ENCODE results near the gene STAT6. TPM values are rescaled to one million over a fixed set of nuclear protein-coding genes. Genes with fewer than 3 reads are reported as not detected.
A peak's percentile ranks its signal among the peaks of the same experiment; 100 is the strongest.

The STAT6 gene
- total and polyA plus RNA-seq, 2 donors (not counting 1 experiment from before 2014, with no cell fraction given) = 544 to 736 TPM

DNA sequence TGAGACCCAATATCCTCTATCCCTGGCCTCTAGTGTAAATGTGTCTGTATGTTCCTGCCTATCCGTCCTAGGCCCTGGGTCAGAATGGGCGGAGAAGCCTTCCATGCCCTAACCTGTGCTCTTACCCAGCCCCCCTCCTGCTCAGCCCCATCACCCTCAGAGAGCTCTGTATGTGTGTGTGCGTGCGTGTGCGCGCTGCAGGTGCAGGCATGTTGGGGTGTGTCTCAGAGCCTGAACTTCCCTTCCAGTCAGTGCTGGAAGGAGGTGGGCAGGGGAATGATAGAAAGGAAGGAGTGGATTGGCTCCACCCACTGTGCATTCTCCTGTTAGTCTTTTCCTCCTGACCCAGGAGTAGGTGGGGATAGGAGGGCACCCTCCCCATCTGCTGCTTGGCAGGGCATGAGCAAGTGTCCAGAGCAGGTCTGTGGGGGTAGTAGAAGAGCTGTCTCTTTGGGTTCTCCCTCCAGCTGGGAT, 15.0 kb downstream of the STAT6 start:
- ChIA-PET POLR2A (interaction anchor here (0.6 to 1.7 kb wide), 3 partner anchors 14 to 887 kb away, joined by 4 to 6 read pairs (median 6); partner anchors contain the start of gene STAT6), CTCF (interaction anchor here (0.6 to 18.5 kb wide), 5 partner anchors 10 to 403 kb away, joined by 3 to 406 read pairs (median 4); partner anchors contain the start of genes NEMP1 and STAT6)
- peaks cover 13% of the 10 kb centered on the region for H3K79me2 ChIP-seq (ENCODE audit: control insufficient read depth, insufficient read depth, low read length)
- Mint-ChIP-seq H3K4me1 (peaks cover 50% of the 10 kb centered on the region), H3K4me3 (no peak overlapping the region), H3K27me3 (no peaks in the 10 kb centered on the region), H3K9me3 (ENCODE audit: insufficient read depth) (no peaks in the 10 kb centered on the region), H3K27ac (peak overlapping the region; percentile 68)
- H3K4me2 ChIP-seq (replicated peaks; ENCODE audit: low read depth, low read length, poor library complexity, severe bottlenecking) = no peak overlapping the region
- no peak for ATAC-seq (ENCODE audit: low read depth)
- H2AFZ ChIP-seq (ENCODE audit: insufficient read depth, low read depth, low read length, poor library complexity, severe bottlenecking) = no peak overlapping the region
- WGBS (ENCODE audit: insufficient coverage) = 95% methylated on average over 4 of the region's 6 CpGs
- H3K9ac ChIP-seq (ENCODE audit: low read length) = no peak overlapping the region
- TF ChIP-seq EZH2 (IDR thresholded peaks at IDR 0.05; ENCODE audit: borderline replicate concordance, insufficient read depth, low read depth, low read length, poor library complexity, severe bottlenecking) = no peak
- TF ChIP-seq, protein P1, sequence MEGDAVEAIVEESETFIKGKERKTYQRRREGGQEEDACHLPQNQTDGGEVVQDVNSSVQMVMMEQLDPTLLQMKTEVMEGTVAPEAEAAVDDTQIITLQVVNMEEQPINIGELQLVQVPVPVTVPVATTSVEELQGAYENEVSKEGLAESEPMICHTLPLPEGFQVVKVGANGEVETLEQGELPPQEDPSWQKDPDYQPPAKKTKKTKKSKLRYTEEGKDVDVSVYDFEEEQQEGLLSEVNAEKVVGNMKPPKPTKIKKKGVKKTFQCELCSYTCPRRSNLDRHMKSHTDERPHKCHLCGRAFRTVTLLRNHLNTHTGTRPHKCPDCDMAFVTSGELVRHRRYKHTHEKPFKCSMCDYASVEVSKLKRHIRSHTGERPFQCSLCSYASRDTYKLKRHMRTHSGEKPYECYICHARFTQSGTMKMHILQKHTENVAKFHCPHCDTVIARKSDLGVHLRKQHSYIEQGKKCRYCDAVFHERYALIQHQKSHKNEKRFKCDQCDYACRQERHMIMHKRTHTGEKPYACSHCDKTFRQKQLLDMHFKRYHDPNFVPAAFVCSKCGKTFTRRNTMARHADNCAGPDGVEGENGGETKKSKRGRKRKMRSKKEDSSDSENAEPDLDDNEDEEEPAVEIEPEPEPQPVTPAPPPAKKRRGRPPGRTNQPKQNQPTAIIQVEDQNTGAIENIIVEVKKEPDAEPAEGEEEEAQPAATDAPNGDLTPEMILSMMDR (IDR thresholded peaks at IDR 0.05) = no peak
- H3K4me3 ChIP-seq (ENCODE audit: control extremely low read depth in 1 of 5, extremely low read depth in 1 of 5, insufficient read depth in 1 of 5, low read depth in 2 of 5, low read length in 4 of 5) = no peak overlapping the region
- peak overlapping the region in 1 of 2 donors; percentile 13 for H3K27ac ChIP-seq (ENCODE audit: low read length in 2 of 2)
- no peaks in the 10 kb centered on the region for H3K9me3 ChIP-seq (ENCODE audit: control extremely low read depth in 1 of 3, control insufficient read depth in 2 of 3, insufficient read depth in 1 of 3, low read length in 2 of 3)
- peak; percentile 16 for DNase-seq
- H3K36me3 ChIP-seq (replicated peaks in 1 of 2; ENCODE audit: control extremely low read depth in 1 of 2, control insufficient read depth in 1 of 2, extremely low read depth in 1 of 2, insufficient read depth in 2 of 2, low read length in 1 of 2) = peaks cover 2 to 70% of the 10 kb centered on the region in 2 experiments
- H4K20me1 ChIP-seq (ENCODE audit: control insufficient read depth, insufficient read depth, low read length, poor library complexity, severe bottlenecking) = peaks cover 40% of the 10 kb centered on the region
- intact Hi-C loops (cut with micrococcal nuclease) = no loop called here
- no peaks in the 10 kb centered on the region for H3K27me3 ChIP-seq (replicated peaks in 1 of 4; ENCODE audit: control extremely low read depth in 1 of 4, control insufficient read depth in 3 of 4, insufficient read depth in 4 of 4, low read length in 3 of 4)
- H3K4me1 ChIP-seq (ENCODE audit: control insufficient read depth in 2 of 2, insufficient read depth in 2 of 2, low read length in 2 of 2) = peaks cover 19 to 23% of the 10 kb centered on the region in 2 donors

DNA sequence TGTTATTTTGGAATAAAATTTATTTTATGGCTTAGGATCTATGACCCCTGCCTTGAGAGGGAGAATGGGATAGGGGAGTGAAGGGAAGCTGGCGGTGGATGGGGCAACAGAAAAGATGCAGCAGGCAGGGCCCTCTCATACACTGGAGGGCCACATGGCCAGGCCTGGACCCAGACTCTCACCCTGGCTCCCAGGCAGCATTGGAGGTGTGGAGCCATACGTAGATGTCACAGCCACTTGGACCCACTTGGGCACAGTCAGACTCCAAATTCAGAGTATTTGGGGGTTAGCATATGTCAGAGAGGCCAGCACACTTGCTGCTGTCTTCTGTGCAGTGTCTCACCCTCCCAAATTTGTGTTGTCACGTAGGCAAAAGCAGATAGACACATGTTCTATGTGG, 15.7 kb downstream of the STAT6 start:
- POLR2A ChIA-PET = interaction anchor here (1.6 to 1.7 kb wide), 2 partner anchors 14 to 16 kb away, joined by 4 to 6 read pairs; partner anchors contain the start of gene STAT6
- no peaks in the 10 kb centered on the region for H3K27me3 ChIP-seq (replicated peaks in 1 of 4; ENCODE audit: control extremely low read depth in 1 of 4, control insufficient read depth in 3 of 4, insufficient read depth in 4 of 4, low read length in 3 of 4)
- intact Hi-C loops (cut with micrococcal nuclease) = no loop called here
- DNase-seq (no peak), ATAC-seq (ENCODE audit: low read depth) (no peak)
- H2AFZ ChIP-seq (ENCODE audit: insufficient read depth, low read depth, low read length, poor library complexity, severe bottlenecking) = no peak overlapping the region
- CTCF ChIA-PET = interaction anchor here (15.0 to 18.5 kb wide), 2 partner anchors 11 to 21 kb away, joined by 246 to 406 read pairs; partner anchors contain the start of genes NEMP1 and STAT6
- H3K79me2 ChIP-seq (ENCODE audit: control insufficient read depth, insufficient read depth, low read length) = peaks cover 17% of the 10 kb centered on the region
- Mint-ChIP-seq H3K4me3 (peak overlapping the region; percentile 32), H3K27me3 (no peaks in the 10 kb centered on the region), H3K4me1 (peaks cover 56% of the 10 kb centered on the region), H3K9me3 (ENCODE audit: insufficient read depth) (no peaks in the 10 kb centered on the region), H3K27ac (peak overlapping the region; percentile 68)
- H3K36me3 ChIP-seq (replicated peaks in 1 of 2; ENCODE audit: control extremely low read depth in 1 of 2, control insufficient read depth in 1 of 2, extremely low read depth in 1 of 2, insufficient read depth in 2 of 2, low read length in 1 of 2) = peaks cover 2 to 66% of the 10 kb centered on the region in 2 experiments
- no peak overlapping the region for H3K9ac ChIP-seq (ENCODE audit: low read length)
- no peak for TF ChIP-seq EZH2 (IDR thresholded peaks at IDR 0.05; ENCODE audit: borderline replicate concordance, insufficient read depth, low read depth, low read length, poor library complexity, severe bottlenecking)
- TF ChIP-seq, protein P1 (IDR thresholded peaks at IDR 0.05) = no peak
- H4K20me1 ChIP-seq (ENCODE audit: control insufficient read depth, insufficient read depth, low read length, poor library complexity, severe bottlenecking) = peaks cover 40% of the 10 kb centered on the region
- H3K4me2 ChIP-seq (replicated peaks; ENCODE audit: low read depth, low read length, poor library complexity, severe bottlenecking) = no peak overlapping the region
- H3K4me1 ChIP-seq (ENCODE audit: control insufficient read depth in 2 of 2, insufficient read depth in 2 of 2, low read length in 2 of 2) = peaks cover 19 to 28% of the 10 kb centered on the region in 2 donors
- 87% methylated on average over 3 of the region's 3 CpGs for WGBS (ENCODE audit: insufficient coverage)
- H3K27ac ChIP-seq (ENCODE audit: low read length in 2 of 2) = peak overlapping the region in 1 of 2 donors; percentile 82
- no peak overlapping the region for H3K4me3 ChIP-seq (ENCODE audit: control extremely low read depth in 1 of 5, extremely low read depth in 1 of 5, insufficient read depth in 1 of 5, low read depth in 2 of 5, low read length in 4 of 5)
- H3K9me3 ChIP-seq (ENCODE audit: control extremely low read depth in 1 of 3, control insufficient read depth in 2 of 3, insufficient read depth in 1 of 3, low read length in 2 of 3) = no peaks in the 10 kb centered on the region

Data from B cell (primary cell).